ENCODE measurements around the gene TLX2. TPM values are rescaled to one million over a fixed set of nuclear protein-coding genes. Genes with fewer than 3 reads are reported as not detected.

Gene TLX2
- total and polyA plus RNA-seq, 7 donors: not detected

- WGBS, 3 donors: 4 to 8% (median 4%) methylated on average over 54 to 85 of the region's 85 CpGs
- peak overlapping the region; percentile 68 for H3K4me3 ChIP-seq
- intact Hi-C loops (cut with DNase I): no loop called here
Measured at GRCh38 chr2:74548900-74549826, 34.9 kb downstream of the TLX2 start.

GRCh38 chr2:74550231-74550630, 36.0 kb downstream of the TLX2 start:
- 89 to 91% (median 90%) methylated on average over 7 of the region's 7 CpGs for WGBS, 3 donors
- no peaks in the 10 kb centered on the region for H3K36me3 ChIP-seq (ENCODE audit: insufficient read depth in 1 of 2, low read depth in 1 of 2)
- intact Hi-C loops (cut with DNase I): no loop called here
- TF ChIP-seq CTCF (IDR thresholded peaks at IDR 0.05): no peak
- H3K27ac ChIP-seq: no peak overlapping the region
- H3K9me3 ChIP-seq: no peaks in the 10 kb centered on the region
- H3K4me1 ChIP-seq: peaks cover 12% of the 10 kb centered on the region
- no peak overlapping the region for H3K4me3 ChIP-seq
- H3K27me3 ChIP-seq (ENCODE audit: insufficient read depth in 3 of 3, low read length in 2 of 3): peaks cover 0 to 55% (median 14%) of the 10 kb centered on the region in 3 donors
- no peak for ATAC-seq
- no peak for DNase-seq

More at GRCh38 chr2:74548900-74549826, 34.9 kb downstream of the TLX2 start:
- H3K36me3 ChIP-seq (ENCODE audit: insufficient read depth in 1 of 2, low read depth in 1 of 2): no peaks in the 10 kb centered on the region
- peak overlapping the region; percentile 60 for H3K27ac ChIP-seq
- H3K27me3 ChIP-seq (ENCODE audit: insufficient read depth in 3 of 3, low read length in 2 of 3): peaks cover 0 to 45% (median 7%) of the 10 kb centered on the region in 3 donors
- peaks cover 6% of the 10 kb centered on the region for H3K4me1 ChIP-seq
- peak; percentile 67 to 80 (median 72) for ATAC-seq
- DNase-seq: peak; percentile 76 to 79
- H3K9me3 ChIP-seq: no peaks in the 10 kb centered on the region
- TF ChIP-seq CTCF (IDR thresholded peaks at IDR 0.05): no peak

GRCh38 chr2:74551530-74551929, 37.3 kb downstream of the TLX2 start:
- Histone ChIP-seq H3K4me3 (no peak overlapping the region), H3K27me3 (ENCODE audit: insufficient read depth in 3 of 3, low read length in 2 of 3) (peaks cover 0 to 67% (median 14%) of the 10 kb centered on the region in 3 donors), H3K9me3 (no peaks in the 10 kb centered on the region), H3K4me1 (peaks cover 16% of the 10 kb centered on the region), H3K36me3 (ENCODE audit: insufficient read depth in 1 of 2, low read depth in 1 of 2) (no peaks in the 10 kb centered on the region), H3K27ac (no peak overlapping the region)
- TF ChIP-seq CTCF (IDR thresholded peaks at IDR 0.05): no peak
- intact Hi-C loops (cut with DNase I): no loop called here
- ATAC-seq (no peak), DNase-seq (no peak)

- ATAC-seq: no peak
- Histone ChIP-seq H3K4me3 (no peak overlapping the region), H3K36me3 (ENCODE audit: insufficient read depth in 1 of 2, low read depth in 1 of 2) (no peaks in the 10 kb centered on the region), H3K27me3 (ENCODE audit: insufficient read depth in 3 of 3, low read length in 2 of 3) (peaks cover 0 to 67% (median 16%) of the 10 kb centered on the region in 3 donors), H3K4me1 (peaks cover 16% of the 10 kb centered on the region), H3K27ac (no peak overlapping the region), H3K9me3 (no peaks in the 10 kb centered on the region)
- TF ChIP-seq CTCF (IDR thresholded peaks at IDR 0.05): no peak
- DNase-seq: no peak
- intact Hi-C loops (cut with DNase I): no loop called here
- 79 to 82% (median 79%) methylated on average over 21 of the region's 21 CpGs for WGBS, 3 donors
Measured at GRCh38 chr2:74551942-74552913, 38.0 kb downstream of the TLX2 start.

Data from psoas muscle (tissue), 8 donors.